Activated B cell treated with CpG ODN at 0.5 μM for 24 hours (primary cell): ENCODE data around the gene TSPAN9. TPM values are rescaled to one million over a fixed set of nuclear protein-coding genes. Genes with fewer than 3 reads are reported as not detected.

ENCODE experiments used
- ATAC-seq: fragments of 200-7000 bp; cut with Tn5 transposase; one replicate; pipeline ENCODE4 v1.10.0; 2021; ENCODE audit warnings: low read depth, mild to moderate bottlenecking, moderate library complexity
- CTCF ChIA-PET: fragments of 350-600 bp; sonication (Branson Sonifier 250); formaldehyde crosslinking; loops from one replicate; lab custom pipeline; 2021; ENCODE audit warnings: antibody characterized with exemption; lab: Charles Lee
- POLR2A ChIA-PET: fragments of 350-600 bp; sonication (Branson Sonifier 250); formaldehyde crosslinking; loops from one replicate; lab custom pipeline; 2021; ENCODE audit warnings: antibody characterized with exemption; lab: Charles Lee
- DNase-seq: peaks from one replicate; pipeline ENCODE4 v3.0.0; 2022
- H3K27ac Mint-ChIP-seq: one replicate; pipeline ENCODE4 v1.8.0; 2020; ENCODE audit warnings: mixed read lengths
- H3K27me3 Mint-ChIP-seq: one replicate; pipeline ENCODE4 v1.8.0; 2021; ENCODE audit warnings: mixed read lengths
- H3K36me3 Mint-ChIP-seq: one replicate; pipeline ENCODE4 v1.8.0; 2021; ENCODE audit warnings: low read depth, mixed read lengths
- H3K4me1 Mint-ChIP-seq: one replicate; pipeline ENCODE4 v1.8.0; 2021; ENCODE audit warnings: mixed read lengths
- H3K4me3 Mint-ChIP-seq: one replicate; pipeline ENCODE4 v1.8.0; 2020; ENCODE audit warnings: mild to moderate bottlenecking, mixed read lengths
- H3K9me3 Mint-ChIP-seq: one replicate; pipeline ENCODE4 v1.8.0; 2020; ENCODE audit warnings: mixed read lengths
- intact Hi-C: fragments of 100-400 bp; cut with micrococcal nuclease; formaldehyde crosslinking; loops from one replicate; pipeline ENCODE4 v1.15.1; 2024
- total RNA-seq: library from RNA; stranded (reverse); gene quantifications from 2 replicates; pipeline ENCODE4 v1.2.3, GENCODE V29; 2022
- TF ChIP-seq, protein P1 (sequence below): fragments of 200-600 bp; IDR thresholded peaks from one replicate; pipeline ENCODE4 v1.8.0; 2022; ENCODE audit warnings: antibody characterized with exemption, mild to moderate bottlenecking

Gene TSPAN9
- total RNA-seq, 1 donor from 2014 or later: 0.20 TPM

DNA sequence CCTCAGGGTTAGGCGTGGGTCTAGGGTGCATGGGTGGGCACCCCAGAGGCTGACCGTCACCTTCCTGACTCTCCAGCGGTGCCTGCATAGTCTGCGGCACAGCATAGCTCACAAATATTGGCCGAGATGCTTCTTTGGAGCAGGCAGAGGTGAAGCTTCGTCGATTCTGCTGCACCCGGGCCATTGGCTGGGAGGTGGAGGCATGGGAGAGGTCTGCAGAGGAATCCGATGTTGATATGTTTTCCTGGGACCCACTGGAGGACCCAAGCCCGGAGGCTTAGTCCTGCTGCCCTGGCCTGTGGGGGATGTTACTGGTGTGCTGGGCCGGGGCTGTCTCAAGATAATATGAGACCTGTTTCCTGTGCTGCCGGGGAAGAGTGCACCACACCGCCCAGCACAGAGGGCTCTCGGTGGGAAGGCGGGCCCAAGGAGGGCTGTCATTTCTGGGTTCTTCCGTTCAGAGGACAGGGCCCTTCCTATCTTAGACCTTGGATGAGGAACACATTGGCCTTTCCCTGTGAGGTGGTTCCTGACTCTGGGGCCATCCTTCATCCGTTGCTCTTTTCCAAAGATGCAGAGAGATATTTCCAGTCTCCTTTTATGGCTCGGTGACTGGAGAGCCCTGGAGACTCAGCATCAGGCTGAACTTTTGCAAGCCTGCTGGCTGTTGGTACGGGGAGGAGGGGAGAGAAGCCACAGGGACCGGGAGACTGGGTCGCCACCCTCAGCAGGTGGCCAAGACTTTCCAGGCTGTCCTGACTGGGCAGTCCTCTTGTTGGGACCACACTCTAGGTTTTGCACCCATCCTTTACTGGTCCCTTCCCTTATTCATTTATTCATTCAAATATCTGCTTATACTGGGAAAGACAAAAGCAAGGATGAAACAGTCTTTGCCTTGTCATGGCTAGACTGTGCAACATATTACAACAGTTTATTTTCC, 143.5 kb downstream of the TSPAN9 start:
- no peak for ATAC-seq
- Mint-ChIP-seq H3K4me1 (peaks cover 3% of the 10 kb centered on the region), H3K27me3 (no peaks in the 10 kb centered on the region), H3K4me3 (no peak overlapping the region), H3K36me3 (no peaks in the 10 kb centered on the region), H3K9me3 (no peaks in the 10 kb centered on the region), H3K27ac (no peak overlapping the region)
- TF ChIP-seq, protein P1, sequence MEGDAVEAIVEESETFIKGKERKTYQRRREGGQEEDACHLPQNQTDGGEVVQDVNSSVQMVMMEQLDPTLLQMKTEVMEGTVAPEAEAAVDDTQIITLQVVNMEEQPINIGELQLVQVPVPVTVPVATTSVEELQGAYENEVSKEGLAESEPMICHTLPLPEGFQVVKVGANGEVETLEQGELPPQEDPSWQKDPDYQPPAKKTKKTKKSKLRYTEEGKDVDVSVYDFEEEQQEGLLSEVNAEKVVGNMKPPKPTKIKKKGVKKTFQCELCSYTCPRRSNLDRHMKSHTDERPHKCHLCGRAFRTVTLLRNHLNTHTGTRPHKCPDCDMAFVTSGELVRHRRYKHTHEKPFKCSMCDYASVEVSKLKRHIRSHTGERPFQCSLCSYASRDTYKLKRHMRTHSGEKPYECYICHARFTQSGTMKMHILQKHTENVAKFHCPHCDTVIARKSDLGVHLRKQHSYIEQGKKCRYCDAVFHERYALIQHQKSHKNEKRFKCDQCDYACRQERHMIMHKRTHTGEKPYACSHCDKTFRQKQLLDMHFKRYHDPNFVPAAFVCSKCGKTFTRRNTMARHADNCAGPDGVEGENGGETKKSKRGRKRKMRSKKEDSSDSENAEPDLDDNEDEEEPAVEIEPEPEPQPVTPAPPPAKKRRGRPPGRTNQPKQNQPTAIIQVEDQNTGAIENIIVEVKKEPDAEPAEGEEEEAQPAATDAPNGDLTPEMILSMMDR: no peak
- intact Hi-C loops: no loop called here
- no peak for DNase-seq
- POLR2A ChIA-PET: no interaction called here
- CTCF ChIA-PET: no interaction called here

DNA sequence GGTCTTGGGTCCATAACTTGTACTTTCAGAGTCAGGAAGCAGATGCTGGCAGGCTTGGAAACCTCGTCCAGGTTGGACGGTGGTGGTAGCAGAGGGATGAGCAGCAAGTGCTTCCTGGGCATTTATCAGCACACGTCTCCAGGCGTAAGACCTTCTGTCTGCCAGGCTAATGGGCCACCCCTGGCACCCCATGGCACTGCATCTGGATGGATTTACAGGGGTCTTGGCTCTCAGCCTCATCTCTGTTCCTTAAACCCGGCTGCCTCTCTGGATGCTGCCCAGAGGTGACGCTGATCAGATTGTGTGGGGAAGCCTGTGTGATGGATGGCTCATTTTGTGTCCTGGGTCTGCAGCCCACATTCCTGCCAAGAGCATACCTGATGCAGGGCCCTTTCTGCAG, 145.1 kb downstream of the TSPAN9 start:
- no peak for DNase-seq
- Mint-ChIP-seq H3K4me3 (no peak overlapping the region), H3K4me1 (peaks cover 8% of the 10 kb centered on the region), H3K36me3 (no peaks in the 10 kb centered on the region), H3K9me3 (no peaks in the 10 kb centered on the region), H3K27ac (no peak overlapping the region), H3K27me3 (peaks cover 3% of the 10 kb centered on the region)
- TF ChIP-seq, protein P1: no peak
- intact Hi-C loops: no loop called here
- CTCF ChIA-PET: no interaction called here
- POLR2A ChIA-PET: no interaction called here
- ATAC-seq: no peak

DNA sequence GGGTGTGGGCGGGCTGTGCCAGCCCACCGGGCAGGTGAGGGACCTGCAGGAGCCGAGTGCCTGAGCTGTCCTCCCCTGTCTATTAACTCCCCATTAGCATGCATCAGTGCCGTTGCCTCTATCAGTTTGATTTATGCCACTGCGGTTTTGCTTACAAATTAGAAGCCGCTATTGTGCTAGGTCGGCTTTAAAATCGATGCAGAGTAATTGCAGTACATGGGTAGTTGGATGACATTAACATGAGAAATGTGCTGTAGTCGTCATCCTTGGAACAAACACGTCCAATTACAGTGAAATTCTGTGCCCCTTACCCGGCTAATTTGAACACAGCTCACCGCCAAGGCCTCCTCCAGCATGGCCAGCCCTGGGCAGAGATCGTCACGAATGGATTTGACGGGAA, 145.8 kb downstream of the TSPAN9 start:
- H3K4me3 Mint-ChIP-seq: no peak overlapping the region
- DNase-seq (no peak), ATAC-seq (no peak)
- peaks cover 3% of the 10 kb centered on the region for H3K27me3 Mint-ChIP-seq
- no peaks in the 10 kb centered on the region for H3K36me3 Mint-ChIP-seq
- intact Hi-C loops: no loop called here
- no peaks in the 10 kb centered on the region for H3K9me3 Mint-ChIP-seq
- POLR2A ChIA-PET: no interaction called here
- H3K4me1 Mint-ChIP-seq: peaks cover 12% of the 10 kb centered on the region
- no peak overlapping the region for H3K27ac Mint-ChIP-seq
- TF ChIP-seq, protein P1: no peak
- CTCF ChIA-PET: no interaction called here

DNA sequence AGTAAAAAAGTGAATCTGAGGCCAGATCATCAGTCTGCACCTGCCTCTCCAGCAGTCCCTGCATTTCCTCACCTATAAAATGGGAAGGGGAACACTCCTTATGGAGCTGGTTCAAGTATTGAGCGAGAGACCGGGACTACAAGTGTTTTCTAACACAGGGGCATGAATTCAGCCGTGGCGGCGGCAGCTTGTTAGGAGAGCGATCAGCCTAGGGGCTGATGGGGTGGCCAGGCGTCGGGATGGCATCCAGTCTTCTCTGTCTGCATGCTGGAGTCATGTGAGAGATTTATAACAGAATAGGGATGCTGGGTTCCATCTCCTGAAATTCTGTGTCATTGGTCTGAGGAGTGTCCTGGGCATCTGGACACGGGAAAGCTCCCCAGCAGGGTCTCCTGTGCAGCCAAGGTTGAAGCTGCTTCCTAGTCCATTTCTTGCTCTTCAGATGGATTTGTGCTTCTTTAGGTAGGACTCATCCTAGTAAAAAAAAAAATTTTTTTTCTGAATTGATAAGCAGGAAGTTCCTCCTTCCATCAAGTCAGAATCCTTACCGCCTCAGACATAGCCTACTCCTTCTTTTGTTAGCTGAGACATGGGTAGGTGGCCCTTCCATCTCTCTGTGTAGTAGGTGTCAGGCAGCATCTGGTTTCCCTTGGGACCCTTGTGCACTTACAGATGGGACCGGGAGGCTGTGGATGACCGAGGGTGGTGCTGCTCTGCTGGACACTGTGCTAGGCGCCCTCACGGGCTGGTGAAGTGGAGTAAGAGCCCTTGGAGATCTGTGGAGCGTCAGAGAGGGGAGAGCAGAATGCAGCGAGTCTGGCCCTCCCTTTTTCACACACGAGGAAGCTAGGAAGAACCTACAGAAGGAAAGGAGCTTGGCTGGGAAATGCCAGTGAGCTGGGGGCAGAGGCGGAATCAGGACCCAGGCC, 146.7 kb downstream of the TSPAN9 start:
- ChIA-PET POLR2A (no interaction called here), CTCF (no interaction called here)
- TF ChIP-seq, protein P1: no peak
- ATAC-seq: no peak
- Mint-ChIP-seq H3K4me3 (no peak overlapping the region), H3K36me3 (no peaks in the 10 kb centered on the region), H3K27ac (no peak overlapping the region), H3K9me3 (peaks cover 2% of the 10 kb centered on the region), H3K27me3 (peaks cover 3% of the 10 kb centered on the region), H3K4me1 (peaks cover 12% of the 10 kb centered on the region)
- DNase-seq: no peak
- intact Hi-C loops: no loop called here

DNA sequence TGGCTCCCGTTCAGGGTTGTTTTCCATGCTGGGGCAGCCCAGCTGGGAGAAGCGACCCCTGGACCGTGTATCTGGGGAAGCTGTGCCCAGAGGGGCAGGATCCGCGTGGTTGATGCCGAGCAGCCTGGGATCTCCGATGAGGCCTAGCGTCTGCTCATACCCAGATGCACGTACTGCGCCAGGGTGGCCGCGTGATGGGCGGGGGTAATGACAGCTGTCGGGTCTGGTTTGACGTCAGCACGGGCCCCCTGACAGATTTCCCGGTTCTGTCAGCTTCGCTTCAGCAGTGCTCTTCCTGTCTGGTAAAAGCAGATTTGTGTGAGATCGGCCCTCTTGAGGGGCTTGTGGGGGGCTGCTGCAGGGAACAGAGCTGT, 147.3 kb downstream of the TSPAN9 start:
- H3K4me3 Mint-ChIP-seq: no peak overlapping the region
- H3K36me3 Mint-ChIP-seq: no peaks in the 10 kb centered on the region
- H3K27me3 Mint-ChIP-seq: peaks cover 3% of the 10 kb centered on the region
- H3K4me1 Mint-ChIP-seq: peaks cover 15% of the 10 kb centered on the region
- peaks cover 2% of the 10 kb centered on the region for H3K9me3 Mint-ChIP-seq
- ATAC-seq (no peak), DNase-seq (no peak)
- CTCF ChIA-PET: no interaction called here
- POLR2A ChIA-PET: no interaction called here
- no peak overlapping the region for H3K27ac Mint-ChIP-seq
- intact Hi-C loops: no loop called here
- TF ChIP-seq, protein P1: no peak
